CD4-positive, alpha-beta T cell treated with Interleukin-6 at 100 ng/mL for 8 hours (primary cell): ENCODE measurements around the gene ZNF276.
"Not testable (repeated sequence)": the region's sequence is repeated elsewhere in the genome, so short reads cannot be mapped to it uniquely, and the experiment has no call there.

Experiments
- DNase-seq: peaks from one replicate; pipeline ENCODE4 v3.0.0-alpha.2; 2020; ENCODE audit warnings: mixed read lengths, low spot score

ZNF276 gene

DNA sequence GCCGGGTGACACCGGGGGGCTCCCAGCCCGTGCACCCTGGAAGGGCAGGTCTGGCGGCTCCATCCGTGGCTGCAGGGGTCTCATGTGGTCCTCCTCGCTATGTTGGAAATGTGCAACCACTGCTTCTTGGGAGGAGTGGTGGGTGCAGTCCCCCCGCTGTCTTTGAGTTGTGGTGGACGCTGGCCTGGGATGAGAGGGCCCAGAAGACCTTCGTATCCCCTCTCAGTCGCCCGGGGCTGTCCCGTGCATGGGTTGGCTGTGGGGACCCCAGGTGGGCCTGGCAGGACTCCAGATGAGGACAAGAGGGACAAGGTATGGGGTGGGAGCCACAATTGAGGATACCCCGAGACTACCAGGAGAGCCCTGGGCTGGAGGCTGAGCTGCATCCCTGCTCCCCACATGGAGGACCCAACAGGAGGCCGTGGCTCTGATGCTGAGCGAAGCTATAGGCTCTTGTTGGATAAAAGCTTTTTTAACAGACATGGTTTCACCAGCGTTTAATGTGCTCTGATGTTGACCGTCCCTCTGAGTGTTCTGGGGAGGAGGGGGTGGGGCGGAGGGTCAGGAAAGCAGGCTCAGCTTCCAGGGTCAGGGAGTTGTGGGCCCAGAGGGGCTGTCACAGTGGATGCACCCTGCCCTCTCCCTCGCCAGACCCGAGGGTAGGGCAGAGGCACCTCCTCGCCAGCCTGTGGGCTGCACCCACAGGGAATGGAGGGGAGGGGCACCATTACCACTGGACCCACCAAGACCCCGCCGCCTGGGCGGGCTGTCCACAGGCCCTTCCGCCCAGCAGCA, 25.3 kb upstream of the ZNF276 start:
- no peak for DNase-seq

DNA sequence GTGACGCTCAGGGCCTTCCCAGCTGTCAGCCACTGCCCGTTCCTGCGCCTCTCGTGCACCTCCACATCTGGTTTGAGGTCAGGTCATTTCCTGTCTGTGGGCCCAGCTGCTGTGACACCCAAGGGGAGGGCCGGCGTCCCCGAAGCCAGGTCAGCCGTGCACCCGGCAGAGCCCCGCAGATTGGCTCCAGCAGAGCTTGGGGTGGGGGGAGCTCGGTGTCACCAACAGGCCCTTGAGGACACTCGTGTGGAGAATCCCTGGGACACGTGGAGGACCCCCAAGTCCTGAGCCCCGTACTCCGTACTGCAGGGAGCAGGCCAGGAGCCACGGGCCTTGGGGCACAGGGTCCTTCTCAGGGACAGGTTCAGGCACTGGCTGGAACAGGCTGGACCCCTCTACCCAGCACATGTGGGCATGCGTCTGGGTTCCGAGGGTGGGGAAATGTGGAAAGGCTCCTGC, 24.6 kb upstream of the ZNF276 start:
- DNase-seq = no peak

DNA sequence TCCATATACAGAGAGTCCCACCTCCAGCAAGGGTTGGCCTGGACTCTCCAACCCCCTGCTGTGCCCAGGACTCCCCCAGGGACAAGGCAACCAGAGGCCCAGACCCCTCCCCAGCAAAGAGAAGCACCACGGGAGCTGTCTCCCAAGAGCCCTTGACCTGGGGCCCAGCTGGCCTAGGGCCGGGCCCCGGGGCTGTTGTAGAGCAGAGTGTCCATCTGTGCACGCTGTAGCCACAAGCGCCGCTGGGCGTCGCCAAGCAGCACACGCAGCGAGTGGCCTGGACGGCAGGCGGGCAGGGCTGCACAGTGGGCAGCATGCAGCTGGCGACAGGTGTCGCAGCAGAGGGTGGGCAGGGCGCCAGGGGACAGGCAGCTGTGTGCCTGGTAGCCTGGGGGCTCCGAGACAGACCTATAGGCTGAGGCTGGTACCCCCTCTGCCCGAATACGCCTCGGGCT, 24.1 kb upstream of the ZNF276 start:
- no peak for DNase-seq

DNA sequence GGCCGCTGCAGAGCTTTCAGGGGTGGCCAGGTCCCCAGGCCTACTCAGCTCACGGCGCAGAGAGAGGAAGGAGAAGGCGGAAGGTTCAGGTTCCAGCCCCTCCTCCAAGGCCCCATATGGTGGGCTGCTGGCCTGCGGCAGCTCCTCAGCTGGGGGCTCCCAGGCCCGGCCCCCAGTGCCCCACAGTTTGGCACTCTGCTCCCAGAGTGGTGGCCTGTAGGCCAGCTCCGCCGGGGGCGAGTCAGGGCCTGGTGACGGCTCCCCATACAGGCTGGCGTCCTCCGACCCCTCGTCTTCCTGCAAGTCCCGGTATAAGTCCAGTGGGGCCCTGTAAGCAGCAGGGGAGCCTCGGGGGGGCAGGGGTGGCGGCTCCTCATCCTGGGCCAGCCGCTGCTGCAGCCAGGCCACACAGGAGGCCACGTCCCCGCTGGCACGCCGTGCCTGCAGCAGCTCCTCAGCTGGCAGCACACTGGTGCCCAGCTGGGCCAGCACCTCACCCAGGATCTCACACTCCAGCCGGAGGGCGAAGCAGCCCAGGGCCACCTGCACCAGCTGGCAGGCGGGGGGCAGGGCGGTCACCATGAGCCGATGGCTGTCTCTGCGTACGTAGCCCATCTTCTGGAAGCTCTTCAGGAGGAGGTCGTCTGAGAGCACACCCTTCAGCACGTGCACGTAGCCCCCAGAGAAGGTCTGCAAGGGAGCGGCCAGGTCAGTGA, 23.6 kb upstream of the ZNF276 start:
- no peak for DNase-seq

DNA sequence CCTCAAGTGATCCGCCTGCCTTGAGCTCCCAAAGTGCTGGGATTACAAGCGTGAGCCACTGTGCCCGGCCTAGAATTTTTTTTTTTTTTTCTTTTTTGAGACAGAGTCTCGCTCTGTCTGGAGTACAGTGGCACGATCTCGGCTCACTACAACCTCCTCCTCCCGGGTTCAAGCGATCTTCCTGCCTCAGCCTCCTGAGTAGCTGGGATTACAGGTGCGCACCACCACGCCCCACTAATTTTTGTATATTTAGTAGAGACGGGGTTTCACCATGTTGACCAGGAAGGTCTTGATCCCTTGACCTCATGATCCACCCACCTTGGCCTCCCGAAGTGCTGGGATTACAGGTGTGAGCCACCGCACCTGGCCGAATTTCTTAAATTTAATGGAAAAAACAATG, 22.6 kb upstream of the ZNF276 start:
- DNase-seq = not testable (repeated sequence)

DNA sequence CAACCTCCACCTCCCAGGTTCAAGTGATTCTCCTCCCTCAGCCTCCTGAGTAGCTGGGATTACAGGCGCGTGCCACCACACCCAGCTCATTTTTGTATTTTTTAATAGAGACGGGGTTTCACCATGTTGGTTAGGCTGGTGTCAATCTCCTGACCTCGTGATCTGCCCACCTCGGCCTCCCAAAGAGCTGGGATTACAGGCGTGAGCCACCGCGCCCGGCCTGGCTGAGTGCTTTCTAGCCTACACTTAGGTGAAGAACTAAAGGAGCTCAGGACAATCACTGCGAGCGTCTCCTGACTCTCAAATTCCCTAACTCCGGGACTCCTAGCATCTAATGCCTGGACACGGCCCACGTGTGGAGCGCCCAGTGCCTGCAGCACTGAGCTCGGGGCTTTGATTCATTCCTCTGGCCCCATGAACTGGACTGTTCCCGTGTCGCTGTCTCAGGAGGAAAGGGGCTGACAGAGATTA, 21.7 kb upstream of the ZNF276 start:
- not testable (repeated sequence) for DNase-seq

DNA sequence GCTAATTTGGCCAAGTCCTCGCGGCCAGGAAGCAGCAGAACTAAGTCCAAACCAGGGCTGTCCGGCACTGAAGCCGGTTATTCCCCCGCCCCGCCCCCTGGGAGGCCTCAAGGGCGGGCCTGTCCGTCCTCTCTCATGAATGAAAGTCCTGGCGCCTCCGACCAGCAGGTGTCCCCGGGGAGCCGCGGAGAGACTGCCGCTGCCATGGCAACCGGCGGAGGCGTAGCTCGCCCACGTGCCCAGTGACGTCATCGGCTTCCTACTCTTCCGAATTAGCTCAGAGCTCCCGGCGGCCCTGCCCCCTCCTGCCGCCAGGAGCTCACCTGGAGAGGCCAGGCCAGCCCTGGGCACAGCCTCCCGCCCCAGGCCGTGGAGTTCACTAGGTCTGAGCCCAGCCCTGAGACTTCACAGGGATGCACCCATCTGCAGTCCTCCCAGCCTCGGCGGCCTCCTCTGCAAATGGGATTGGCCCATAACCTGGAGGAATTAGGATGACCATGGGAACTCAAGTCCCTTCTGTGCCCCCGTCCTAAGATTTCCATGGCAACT, 21.2 kb upstream of the ZNF276 start:
- peak; percentile 95 for DNase-seq

DNA sequence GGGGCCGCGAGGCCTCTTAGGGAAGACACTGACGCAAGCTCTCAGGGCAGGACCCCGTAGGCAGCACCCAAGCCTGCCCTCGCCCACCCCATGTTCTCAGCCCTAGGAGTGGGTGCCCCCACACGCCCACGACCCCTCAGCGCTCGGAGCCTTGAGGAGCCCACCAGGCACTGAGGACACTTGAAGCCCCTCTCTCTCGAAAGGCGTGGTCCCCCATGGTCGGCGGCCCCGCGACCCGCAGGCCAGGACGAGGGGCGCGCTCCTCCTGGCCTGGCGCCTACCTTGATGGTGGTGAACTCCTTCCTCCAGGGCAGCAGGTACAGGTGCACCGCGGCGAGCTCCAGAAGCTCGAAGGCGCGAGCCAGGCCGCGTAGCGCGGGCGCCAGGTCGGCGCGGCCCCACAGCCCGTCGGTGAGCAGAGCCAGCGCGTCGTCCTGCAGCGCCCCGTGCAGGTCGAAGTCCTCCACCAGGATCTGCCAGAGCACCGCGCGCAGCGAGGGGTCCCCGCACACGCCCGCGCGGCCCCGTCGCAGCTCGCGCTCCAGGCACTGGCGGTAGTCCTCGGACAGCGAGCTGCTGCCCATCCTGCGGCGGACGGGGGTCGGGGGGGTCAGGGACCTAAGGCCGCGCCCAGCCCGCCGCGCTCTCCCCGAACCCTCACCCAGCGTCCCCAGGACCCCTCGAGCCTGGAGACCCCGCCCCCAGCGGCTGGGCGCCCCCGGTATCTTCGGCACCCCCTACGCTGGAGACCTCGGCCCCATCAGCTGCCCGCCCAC, 20.5 kb upstream of the ZNF276 start:
- DNase-seq = peak; percentile 40

DNA sequence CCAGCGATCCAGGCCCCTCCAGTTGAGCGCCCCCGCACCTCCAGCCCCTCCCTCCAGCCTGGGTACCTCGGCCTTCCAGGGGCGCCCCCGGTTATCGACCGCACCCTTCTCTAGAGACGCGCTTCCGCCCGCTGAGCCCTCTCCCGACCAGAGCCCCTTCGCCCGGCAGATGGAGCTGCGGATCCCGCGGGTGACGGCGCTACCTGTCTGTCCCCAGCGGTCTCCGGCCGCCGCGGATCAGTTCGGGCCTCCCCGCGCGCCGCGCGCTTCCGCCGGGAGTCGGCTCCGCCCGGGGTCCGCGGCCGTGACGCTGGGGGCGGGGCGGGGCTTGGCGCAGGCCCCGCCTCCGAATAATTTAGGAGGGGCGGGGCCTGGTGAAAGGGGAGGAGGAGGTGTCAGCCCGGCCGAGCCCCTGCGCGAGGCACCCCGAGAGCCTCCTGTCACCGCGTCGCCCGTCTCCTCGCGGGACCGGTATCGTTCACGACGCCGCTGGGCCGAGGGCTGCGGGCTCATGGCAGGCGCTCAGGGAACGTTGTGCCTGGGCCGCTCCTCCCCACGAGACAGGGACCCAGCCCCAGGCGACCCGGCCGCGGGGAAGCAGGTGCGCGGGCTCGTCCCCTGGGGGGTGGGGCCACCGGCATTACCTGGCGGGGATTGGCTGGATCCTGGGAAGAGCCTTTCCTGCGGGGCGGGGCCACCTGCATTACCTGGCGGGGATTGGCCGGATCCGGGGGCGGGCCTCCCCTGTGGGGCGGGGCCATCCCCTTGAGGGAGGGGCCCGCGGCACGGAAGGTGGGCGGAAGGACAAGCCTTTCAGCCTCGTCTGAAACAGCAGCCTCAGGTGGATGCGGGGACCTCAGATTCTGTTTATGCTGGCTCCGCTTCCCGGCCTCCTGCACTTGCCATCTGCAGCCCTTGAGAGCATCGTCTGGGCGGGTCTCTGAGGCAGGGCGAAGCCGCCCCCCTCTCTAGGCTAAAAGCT, 19.6 kb upstream of the ZNF276 start, which contains the start of gene SPATA2L:
TSS of gene SPATA2L (minus strand) at position 281 of the 982 bp plus-strand sequence. CDS start 473 bp downstream, outside the sequence.
- peak; percentile 99 for DNase-seq

DNA sequence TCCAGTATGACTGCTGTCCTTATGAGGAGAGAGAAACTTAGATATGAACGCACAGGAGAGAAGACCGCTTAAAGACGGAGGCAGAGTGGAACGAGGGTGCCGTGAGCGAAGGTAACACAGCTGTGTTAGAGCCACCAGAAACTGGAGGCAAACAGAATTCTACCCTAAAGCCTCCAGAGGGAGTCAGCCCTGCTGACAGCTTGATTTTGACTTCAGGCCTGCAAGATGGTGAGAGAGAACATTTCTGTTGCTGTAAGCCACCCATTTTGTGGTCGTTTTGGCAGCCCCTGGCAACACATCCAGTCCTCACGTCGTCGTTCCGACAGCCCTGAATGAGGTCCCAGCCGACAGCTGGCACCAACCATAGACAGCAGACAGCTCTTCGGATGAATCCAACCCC, 17.1 kb upstream of the ZNF276 start:
- DNase-seq = no peak

DNA sequence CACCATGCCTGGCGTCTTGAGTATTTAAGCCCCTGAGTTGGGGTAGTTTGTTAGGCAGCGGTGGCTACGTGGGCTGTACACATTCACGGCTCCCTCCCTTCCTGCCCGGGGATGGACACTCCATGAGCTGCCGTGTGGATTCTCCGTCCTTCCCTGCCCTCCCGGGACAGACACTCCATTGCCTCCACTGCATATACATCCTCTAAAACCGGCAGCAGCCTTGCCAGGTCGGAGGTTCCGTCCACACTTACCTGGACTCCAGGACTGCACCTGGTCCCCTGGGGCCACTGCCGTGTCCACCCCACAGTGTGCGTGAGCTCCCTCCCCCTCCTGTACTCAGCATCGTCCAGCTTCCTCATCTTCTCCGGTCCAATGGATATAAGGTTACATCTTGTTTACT, 16.3 kb upstream of the ZNF276 start:
- DNase-seq = no peak

DNA sequence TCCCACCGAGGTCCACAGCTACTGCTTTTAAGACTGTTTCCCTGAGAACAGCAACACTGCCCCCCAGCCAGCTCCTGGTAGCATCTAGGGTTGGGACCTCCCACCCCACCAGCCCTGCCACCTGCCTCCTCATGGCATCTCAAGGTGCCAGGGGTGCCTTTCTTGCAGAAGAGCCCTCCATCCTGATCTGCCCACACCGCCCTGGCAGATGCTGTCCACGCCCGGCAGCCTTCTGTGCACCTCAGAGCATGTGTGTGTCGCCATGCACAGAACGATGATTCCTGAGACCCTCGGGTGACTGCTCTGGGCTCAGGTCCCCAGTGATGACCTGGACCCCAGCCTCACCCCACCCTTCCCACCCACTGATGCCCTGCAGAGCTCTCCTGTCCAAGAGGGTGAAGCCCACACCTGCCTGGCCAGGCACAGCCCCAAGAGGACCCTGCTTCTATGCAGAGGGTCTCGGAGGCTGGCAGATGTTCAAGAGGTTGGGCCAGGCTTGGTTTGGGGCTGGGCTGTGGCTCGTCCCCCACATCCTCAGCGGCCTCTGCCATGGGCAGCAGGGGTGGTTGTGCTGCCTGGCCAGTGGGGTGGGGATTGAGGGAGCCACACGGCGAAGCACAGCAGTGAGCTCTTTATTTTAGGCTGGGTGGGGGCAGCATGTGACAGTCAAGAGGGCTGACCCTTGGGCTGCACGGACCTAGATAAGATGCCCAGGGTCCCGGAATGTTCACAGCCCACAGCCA, 14.6 kb upstream of the ZNF276 start:
- DNase-seq = no peak

DNA sequence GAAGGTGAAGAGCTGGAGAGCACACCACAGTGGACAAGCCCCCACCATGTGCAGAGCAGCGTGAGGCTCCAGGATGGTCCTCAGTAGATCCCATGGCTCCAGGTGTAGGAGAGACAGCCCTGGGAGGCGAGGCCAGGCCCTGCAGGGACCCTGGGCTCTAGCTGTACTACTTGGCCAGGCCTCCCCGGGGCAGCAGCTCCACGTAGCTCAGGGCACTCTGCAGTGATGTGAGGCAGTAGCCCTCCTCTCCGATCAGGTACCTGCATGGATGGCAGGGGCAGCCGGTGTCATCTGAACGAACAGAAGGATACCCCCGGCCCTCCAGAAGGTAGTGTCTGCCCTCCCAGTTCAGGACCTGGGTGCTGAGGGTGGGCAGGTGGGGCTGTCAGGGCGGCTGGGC, 13.6 kb upstream of the ZNF276 start:
- no peak for DNase-seq

DNA sequence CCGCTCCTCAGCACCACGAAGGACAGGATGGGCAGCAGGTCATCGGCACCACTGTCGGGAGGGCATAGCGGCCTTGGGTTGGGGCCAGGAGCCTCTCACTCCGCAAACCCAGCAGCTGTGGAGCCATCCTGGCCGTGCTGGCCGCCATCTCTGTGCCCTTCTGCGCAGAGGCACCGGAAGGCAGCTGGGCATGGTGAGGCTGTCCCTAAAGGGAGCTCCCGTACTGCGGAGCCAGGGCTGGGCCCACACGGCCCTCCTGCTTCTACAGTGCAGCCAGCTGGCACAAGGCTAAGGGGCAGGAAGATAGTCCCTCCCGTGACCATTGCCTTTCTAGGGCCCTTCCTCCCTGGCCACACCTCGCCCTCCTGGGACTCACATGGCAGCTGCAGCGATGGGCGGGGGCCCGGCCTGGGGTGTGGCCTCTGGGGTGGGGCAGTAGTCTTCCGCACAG, 12.8 kb upstream of the ZNF276 start:
- DNase-seq = no peak

DNA sequence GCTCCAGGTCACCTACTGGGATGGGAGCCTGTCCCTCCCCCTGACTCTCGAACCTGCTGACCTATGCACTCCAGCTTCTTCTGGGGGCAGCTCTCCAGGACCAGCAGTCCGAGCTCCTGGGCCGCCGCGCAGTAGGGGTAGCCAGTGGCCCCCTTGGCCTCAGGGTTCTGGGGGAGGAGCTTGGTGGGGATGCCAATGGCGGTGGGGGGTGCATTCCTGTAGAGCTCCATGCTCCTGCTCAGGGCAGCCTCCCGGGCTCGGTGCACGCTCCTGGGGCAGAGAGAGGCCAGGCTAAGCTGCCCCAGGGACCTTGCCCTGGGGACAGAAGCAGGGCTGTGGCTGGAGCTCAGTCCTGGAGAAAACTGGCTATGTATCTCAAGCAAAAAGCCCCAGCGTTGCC, 12.2 kb upstream of the ZNF276 start:
- no peak for DNase-seq

DNA sequence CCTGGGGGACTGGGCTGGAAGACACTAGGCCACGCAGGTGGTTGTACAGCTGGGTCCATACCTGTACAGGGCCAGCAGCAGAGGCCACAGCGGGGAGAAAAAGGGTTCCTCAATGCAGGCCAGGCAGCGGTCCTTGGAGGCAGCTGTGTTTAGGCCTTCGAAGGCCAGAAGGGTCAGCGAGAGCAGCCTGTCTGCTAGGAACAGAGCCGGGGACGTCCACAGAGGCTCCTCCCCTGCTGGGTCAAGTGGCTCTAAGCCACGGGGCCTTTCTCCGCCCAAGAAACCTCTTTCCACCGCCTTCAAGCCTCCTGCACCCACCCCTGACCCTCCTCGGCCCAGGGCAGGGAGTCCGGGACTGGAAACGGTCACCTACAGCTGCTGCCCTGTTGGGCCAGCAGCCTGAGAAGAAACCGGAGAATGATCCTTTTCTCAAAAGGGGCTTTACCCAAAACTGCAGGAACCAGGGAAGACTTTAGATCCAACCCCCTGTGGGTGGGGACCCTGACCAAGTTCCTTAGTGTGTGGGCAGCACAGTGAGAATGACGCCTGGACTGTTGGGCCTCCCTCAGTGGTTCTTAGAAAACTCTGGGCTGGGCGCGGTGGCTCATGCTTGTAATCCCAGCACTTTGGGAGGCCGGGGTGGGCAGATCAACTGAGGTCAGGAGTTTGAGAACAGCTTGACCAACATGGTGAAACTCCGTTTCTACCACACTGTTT, 11.5 kb upstream of the ZNF276 start:
- no peak for DNase-seq

DNA sequence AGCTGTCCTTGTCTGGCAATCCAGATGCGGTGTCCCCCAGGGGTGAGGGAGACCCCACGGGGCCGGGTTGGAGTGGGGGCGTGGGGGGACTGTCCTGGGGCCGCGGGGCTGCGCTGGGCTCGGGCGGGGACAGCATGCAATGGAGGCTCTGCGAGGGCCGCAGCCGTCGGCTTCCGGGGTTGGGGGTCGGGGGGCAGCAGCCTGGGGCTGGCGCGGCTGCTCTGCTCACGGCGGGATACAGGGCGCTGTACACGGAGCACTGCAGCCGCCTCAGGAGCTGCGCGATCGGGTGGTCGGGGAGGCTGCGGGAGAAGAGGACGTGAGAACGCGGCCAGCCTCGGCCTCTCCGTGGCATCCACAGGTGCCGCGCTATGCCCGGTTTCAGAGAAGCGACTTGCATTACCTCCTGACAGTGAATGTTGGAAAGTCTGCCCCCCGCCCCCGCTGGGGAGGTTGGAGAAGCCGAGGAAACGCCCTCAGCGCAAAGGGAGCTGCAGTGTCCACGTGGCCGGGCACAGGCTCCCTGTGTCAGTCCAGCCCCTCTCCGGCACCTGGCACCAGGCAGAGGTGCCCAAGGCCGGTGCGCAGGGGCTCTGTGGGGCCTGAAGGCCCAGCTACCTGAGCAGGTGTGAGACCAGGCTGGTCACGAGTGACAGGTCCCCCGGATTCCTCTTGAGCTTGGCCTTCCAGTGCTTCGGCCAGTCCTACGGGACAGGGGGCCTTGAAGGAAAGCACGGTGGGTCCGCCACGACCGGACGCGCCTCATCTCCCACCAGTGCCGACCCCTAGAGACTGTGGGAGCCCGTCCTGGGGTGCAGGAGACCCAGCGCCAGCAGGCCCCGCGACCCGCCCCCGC, 10.4 kb upstream of the ZNF276 start:
- no peak for DNase-seq

DNA sequence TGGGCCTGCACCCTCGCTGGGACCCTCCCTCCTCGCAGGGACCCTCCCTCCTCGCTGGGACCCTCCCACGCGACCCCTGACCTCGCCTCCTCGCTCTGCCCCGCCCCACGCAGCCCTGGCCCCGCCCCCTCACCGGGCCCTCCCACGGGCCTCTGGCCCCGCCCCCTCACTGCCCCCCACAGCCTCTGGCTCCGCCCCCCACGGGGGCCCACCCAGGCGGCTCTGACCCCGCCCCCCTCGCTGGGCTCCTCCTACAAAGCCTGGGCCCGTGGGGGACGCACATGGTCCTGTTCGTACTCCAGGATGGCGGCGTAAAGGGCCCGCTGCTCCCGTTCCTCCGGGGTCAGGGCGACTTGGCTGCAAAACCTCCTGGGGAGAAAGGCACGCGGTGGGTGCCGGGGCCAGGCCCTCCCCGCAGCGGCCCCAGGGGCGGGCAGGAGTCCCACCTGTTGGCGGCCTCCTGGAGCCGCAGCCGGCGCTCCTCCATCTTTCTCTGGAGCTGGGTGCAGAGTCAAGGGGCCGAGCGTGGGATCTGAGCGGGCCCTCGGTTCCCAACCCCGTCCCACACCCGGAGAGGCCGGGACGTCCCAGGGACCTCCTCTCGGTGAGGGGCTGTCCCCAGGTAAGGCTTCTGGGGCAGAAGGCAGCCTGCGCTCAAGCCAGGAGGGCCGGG, 9.6 kb upstream of the ZNF276 start:
- peak; percentile 62 for DNase-seq
